Mesenchymal stem cell (in vitro differentiated cells and primary cell): ENCODE results near the gene FADS3.

ENCODE experiments used
- DNase-seq: peaks from one replicate; pipeline ENCODE4 v3.0.0-alpha.2; 2013
- H2AFZ ChIP-seq: one replicate; pipeline ENCODE4 v1.6.1; 2013; ENCODE audit warnings: low read depth, mild to moderate bottlenecking, control low read depth, inconsistent platforms, low read length, moderate library complexity
- H2AK5ac ChIP-seq: 2 replicates; pipeline ENCODE4 v1.6.1; 2013; ENCODE audit warnings: low read length, moderate library complexity, mild to moderate bottlenecking, inconsistent platforms; ENCODE audit not compliant: severe bottlenecking
- H2BK120ac ChIP-seq: one replicate; pipeline ENCODE4 v1.6.1; 2013; ENCODE audit warnings: low read depth, mild to moderate bottlenecking, inconsistent platforms, low read length, moderate library complexity
- H2BK12ac ChIP-seq, 2 experiments: one replicate each; pipeline ENCODE4 v1.6.1; 2013; ENCODE audit warnings: inconsistent platforms in 2 of 2, low read length in 2 of 2, mild to moderate bottlenecking in 2 of 2, moderate library complexity in 2 of 2, control low read depth in 1 of 2
- H2BK15ac ChIP-seq: one replicate; pipeline ENCODE4 v1.6.1; 2013; ENCODE audit warnings: mild to moderate bottlenecking, low read depth, inconsistent platforms; ENCODE audit not compliant: poor library complexity, severe bottlenecking
- H2BK5ac ChIP-seq: 2 replicates; pipeline ENCODE4 v1.6.1; 2013; ENCODE audit warnings: low read depth, mild to moderate bottlenecking, low read length, control low read depth, inconsistent platforms; ENCODE audit not compliant: poor library complexity, severe bottlenecking
- H3K14ac ChIP-seq, 2 experiments: one replicate each; pipeline ENCODE4 v1.6.1; 2013; ENCODE audit warnings: inconsistent platforms in 2 of 2, low read length in 2 of 2, control low read depth in 1 of 2, mild to moderate bottlenecking in 1 of 2, moderate library complexity in 1 of 2
- H3K18ac ChIP-seq, 2 experiments: one replicate each; pipeline ENCODE4 v1.6.1; 2013; ENCODE audit warnings: inconsistent platforms in 2 of 2, low read length in 2 of 2, control low read depth in 1 of 2, low read depth in 1 of 2, mild to moderate bottlenecking in 1 of 2
- H3K23ac ChIP-seq, 2 experiments: one replicate each; pipeline ENCODE4 v1.6.1; 2013; ENCODE audit warnings: inconsistent platforms in 2 of 2, low read length in 2 of 2, mild to moderate bottlenecking in 2 of 2, moderate library complexity in 2 of 2, control low read depth in 1 of 2
- H3K27ac ChIP-seq: 2 replicates; pipeline ENCODE4 v1.5.1; 2013; ENCODE audit warnings: mild to moderate bottlenecking, moderate library complexity, low read length, control low read depth, inconsistent platforms; ENCODE audit not compliant: poor library complexity, severe bottlenecking
- H3K27me3 ChIP-seq, 2 experiments: 2 replicates each; pipeline versions ENCODE4 v1.6.1 to v1.7.0; 2013; ENCODE audit warnings: low read length in 2 of 2, mild to moderate bottlenecking in 2 of 2, moderate library complexity in 2 of 2, control low read depth in 1 of 2, inconsistent platforms in 1 of 2; ENCODE audit not compliant: control insufficient read depth in 1 of 2, insufficient read depth in 1 of 2
- H3K36me3 ChIP-seq, 2 experiments: 2 replicates each; pipeline versions ENCODE4 v1.6.1 to v1.7.0; 2013; ENCODE audit warnings: low read length in 2 of 2, control low read depth in 1 of 2, inconsistent platforms in 1 of 2, low read depth in 1 of 2, mild to moderate bottlenecking in 1 of 2; ENCODE audit not compliant: insufficient read depth in 2 of 2, control insufficient read depth in 1 of 2
- H3K4ac ChIP-seq, 2 experiments: one replicate each; pipeline ENCODE4 v1.6.1; 2013; ENCODE audit warnings: inconsistent platforms in 2 of 2, low read length in 2 of 2, mild to moderate bottlenecking in 2 of 2, moderate library complexity in 2 of 2, control low read depth in 1 of 2, low read depth in 1 of 2
- H3K4me1 ChIP-seq: 2 replicates; pipeline ENCODE4 v1.6.1; 2013; ENCODE audit warnings: low read depth, low read length, control low read depth; ENCODE audit not compliant: control insufficient read depth, insufficient read depth
- H3K4me2 ChIP-seq: 2 replicates; pipeline ENCODE4 v1.6.1; 2013; ENCODE audit warnings: low read length, mild to moderate bottlenecking, inconsistent platforms; ENCODE audit not compliant: poor library complexity, severe bottlenecking
- H3K4me3 ChIP-seq, 2 experiments: 2 replicates each; pipeline versions ENCODE4 v1.5.1 to v1.7.0; 2013; ENCODE audit warnings: low read length in 2 of 2, mild to moderate bottlenecking in 2 of 2, control low read depth in 1 of 2, low read depth in 1 of 2; ENCODE audit not compliant: insufficient read depth in 1 of 2
- H3K79me1 ChIP-seq: replicated peaks from 2 replicates; pipeline ENCODE4 v1.6.1; 2013; ENCODE audit warnings: mild to moderate bottlenecking, control low read depth, low read length, inconsistent platforms; ENCODE audit not compliant: poor library complexity, severe bottlenecking
- H3K9ac ChIP-seq: 2 replicates; pipeline ENCODE4 v1.7.0; 2013; ENCODE audit warnings: mild to moderate bottlenecking, low read length, moderate library complexity
- H3K9me3 ChIP-seq: 2 replicates; pipeline ENCODE4 v1.7.0; 2013; ENCODE audit warnings: mild to moderate bottlenecking, low read length; ENCODE audit not compliant: control insufficient read depth
- H4K8ac ChIP-seq: one replicate; pipeline ENCODE4 v1.6.1; 2013; ENCODE audit warnings: inconsistent platforms, mild to moderate bottlenecking, low read length, moderate library complexity
- H4K91ac ChIP-seq: one replicate; pipeline ENCODE4 v1.6.1; 2013; ENCODE audit warnings: mild to moderate bottlenecking, low read length, inconsistent platforms
- WGBS: methylation state at CpG from one replicate; pipeline ENCODE4 v1.1.7; 2013; ENCODE audit warnings: mixed read lengths; 5-methylcytosine and 5-hydroxymethylcytosine counted together

FADS3 gene

GRCh38 chr11:61897387-61898246 is 6.3 kb upstream of the FADS3 start:
- Histone ChIP-seq H3K4ac (no peak overlapping the region), H3K18ac (no peak overlapping the region), H3K79me1 (no peaks in the 10 kb centered on the region), H3K36me3 (peaks cover 0 to 61% of the 10 kb centered on the region in 2 experiments), H3K27me3 (no peaks in the 10 kb centered on the region), H3K14ac (no peak overlapping the region), H3K4me1 (peaks cover 3% of the 10 kb centered on the region), H4K91ac (no peak overlapping the region), H2BK15ac (no peak overlapping the region), H3K4me2 (no peak overlapping the region), H3K9ac (peak overlapping the region; percentile 29), H3K9me3 (no peaks in the 10 kb centered on the region), H4K8ac (no peak overlapping the region), H3K27ac (no peak overlapping the region), H3K23ac (no peak overlapping the region), H2BK120ac (peak overlapping the region; percentile 9), H2AK5ac (no peak overlapping the region), H2AFZ (no peak overlapping the region), H2BK12ac (peak overlapping the region in 1 of 2 experiments; percentile 23), H2BK5ac (no peak overlapping the region), H3K4me3 (no peak overlapping the region)
- peak; percentile 68 for DNase-seq
- WGBS, result 69% methylated on average over 17 of the region's 17 CpGs

DNA sequence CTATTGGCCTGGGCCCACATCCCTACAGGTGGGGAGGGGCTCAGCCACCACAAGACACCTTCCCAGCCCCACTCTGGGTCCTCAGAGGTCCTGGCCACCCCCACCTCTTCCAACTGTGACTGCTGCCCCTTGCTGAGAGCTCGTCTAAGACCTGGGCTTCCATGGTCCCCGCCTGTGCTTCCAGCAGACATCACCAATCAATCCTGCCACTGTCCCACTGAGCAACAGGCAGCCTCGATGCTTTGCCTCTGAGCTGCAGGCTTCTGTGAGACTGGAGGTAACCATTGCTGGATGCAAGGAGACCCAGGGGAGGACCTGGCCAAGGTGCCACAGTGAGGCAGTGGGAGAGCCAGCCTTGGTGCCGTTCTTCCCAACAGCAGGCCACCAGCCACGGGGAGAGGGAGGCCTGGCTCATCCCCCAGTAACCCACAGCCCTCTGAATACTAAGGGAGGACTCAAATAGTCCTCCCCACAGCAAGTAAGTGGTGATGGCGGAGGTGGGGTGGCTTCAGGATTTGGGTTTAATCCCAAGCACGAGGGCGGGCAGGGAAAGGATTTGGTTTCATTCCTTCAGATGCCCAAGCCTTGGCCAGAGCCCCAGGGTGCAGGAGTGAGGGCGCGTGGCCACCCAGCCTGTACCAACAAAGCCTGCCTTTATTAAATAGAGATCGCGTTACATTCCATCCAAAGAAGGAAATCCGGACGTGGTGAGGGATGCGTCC is 5.5 kb upstream of the FADS3 start:
- Histone ChIP-seq H3K9me3 (no peaks in the 10 kb centered on the region), H3K79me1 (no peaks in the 10 kb centered on the region), H3K4me3 (no peak overlapping the region), H3K14ac (no peak overlapping the region), H3K23ac (no peak overlapping the region), H3K4me2 (no peak overlapping the region), H2BK12ac (peak overlapping the region in 1 of 2 experiments; percentile 23), H2AFZ (no peak overlapping the region), H3K4ac (no peak overlapping the region), H2AK5ac (no peak overlapping the region), H4K8ac (no peak overlapping the region), H3K18ac (no peak overlapping the region), H3K27ac (no peak overlapping the region), H2BK15ac (no peak overlapping the region), H3K36me3 (peaks cover 0 to 54% of the 10 kb centered on the region in 2 experiments), H3K27me3 (no peaks in the 10 kb centered on the region), H4K91ac (no peak overlapping the region), H2BK120ac (peak overlapping the region; percentile 9), H3K9ac (no peak overlapping the region), H2BK5ac (no peak overlapping the region), H3K4me1 (peaks cover 7% of the 10 kb centered on the region)
- no peak for DNase-seq
- 85% methylated on average over 15 of the region's 15 CpGs for WGBS

DNA sequence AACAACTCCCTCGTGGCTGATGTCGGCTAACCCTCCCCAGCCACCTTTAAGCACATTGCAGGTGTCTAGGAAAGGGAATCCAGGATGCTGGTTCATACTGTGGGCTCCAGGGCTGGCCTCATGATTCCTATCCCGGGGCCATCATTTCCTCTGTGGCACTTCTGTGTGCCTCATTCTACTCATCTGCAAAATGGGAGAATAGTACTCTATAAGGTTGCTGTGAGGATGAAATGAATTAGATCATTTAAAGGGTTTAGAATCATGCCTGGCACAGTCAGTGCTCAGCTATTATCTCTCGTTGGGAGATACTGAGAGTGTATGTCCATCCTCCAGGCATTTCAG is 4.3 kb upstream of the FADS3 start:
- no peaks in the 10 kb centered on the region for H3K27me3 ChIP-seq
- no peak overlapping the region for H3K4me2 ChIP-seq
- H3K9ac ChIP-seq, result no peak overlapping the region
- H3K18ac ChIP-seq, result no peak overlapping the region
- no peaks in the 10 kb centered on the region for H3K79me1 ChIP-seq
- H3K9me3 ChIP-seq, result no peaks in the 10 kb centered on the region
- no peak overlapping the region for H2AFZ ChIP-seq
- DNase-seq, result no peak
- no peak overlapping the region for H2BK5ac ChIP-seq
- H3K4me1 ChIP-seq, result peaks cover 13% of the 10 kb centered on the region
- H3K4me3 ChIP-seq, result no peak overlapping the region
- H3K14ac ChIP-seq, result no peak overlapping the region
- H2BK15ac ChIP-seq, result no peak overlapping the region
- H4K8ac ChIP-seq, result no peak overlapping the region
- peaks cover 0 to 42% of the 10 kb centered on the region in 2 experiments for H3K36me3 ChIP-seq
- no peak overlapping the region for H3K23ac ChIP-seq
- H2BK12ac ChIP-seq, result no peak overlapping the region
- no peak overlapping the region for H2BK120ac ChIP-seq
- H4K91ac ChIP-seq, result no peak overlapping the region
- no peak overlapping the region for H2AK5ac ChIP-seq
- 93% methylated on average over 4 of the region's 4 CpGs for WGBS
- no peak overlapping the region for H3K4ac ChIP-seq
- no peak overlapping the region for H3K27ac ChIP-seq

DNA sequence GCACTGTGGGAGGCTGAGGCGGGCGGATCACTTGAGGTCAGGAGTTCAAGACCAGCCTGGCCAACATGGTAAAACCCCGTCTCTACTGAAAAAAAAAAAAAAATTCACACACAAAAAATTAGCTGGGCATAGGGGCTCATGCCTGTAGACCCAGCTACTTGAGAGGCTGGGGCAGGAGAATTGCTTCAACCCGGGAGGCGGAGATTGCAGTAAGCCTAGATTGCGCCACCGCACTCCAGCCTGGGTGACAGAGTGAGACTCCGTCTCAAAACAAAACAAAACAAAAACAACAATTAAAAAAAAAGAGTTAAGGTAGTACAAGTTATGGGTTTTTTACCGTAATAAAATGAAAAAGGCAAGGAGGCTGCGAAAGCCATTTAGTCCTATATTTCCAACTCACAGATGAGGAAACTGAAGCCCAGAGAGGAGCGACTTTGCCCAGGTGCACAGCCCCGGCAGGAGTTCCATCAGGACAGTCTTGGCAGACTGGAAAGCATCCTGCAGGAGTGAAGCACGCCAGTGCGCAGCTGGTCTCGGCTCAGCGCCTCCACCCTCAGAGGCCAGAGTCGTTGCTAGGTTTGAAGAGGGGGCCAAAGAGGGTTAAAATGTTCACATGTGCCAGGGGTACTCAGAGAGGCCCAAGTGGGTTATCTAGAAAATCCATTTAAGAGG is 3.8 kb upstream of the FADS3 start:
- H3K9ac ChIP-seq, result no peak overlapping the region
- H3K4me3 ChIP-seq, result no peak overlapping the region
- no peak overlapping the region for H3K18ac ChIP-seq
- H2AFZ ChIP-seq, result no peak overlapping the region
- no peaks in the 10 kb centered on the region for H3K27me3 ChIP-seq
- H4K91ac ChIP-seq, result no peak overlapping the region
- H3K9me3 ChIP-seq, result no peaks in the 10 kb centered on the region
- 96% methylated on average over 12 of the region's 17 CpGs for WGBS
- H3K4me1 ChIP-seq, result peaks cover 18% of the 10 kb centered on the region
- peak overlapping the region; percentile 13 for H2BK15ac ChIP-seq
- no peak overlapping the region for H3K4me2 ChIP-seq
- H3K23ac ChIP-seq, result no peak overlapping the region
- no peak overlapping the region for H2AK5ac ChIP-seq
- H3K27ac ChIP-seq, result no peak overlapping the region
- peaks cover 0 to 37% of the 10 kb centered on the region in 2 experiments for H3K36me3 ChIP-seq
- no peak overlapping the region for H3K4ac ChIP-seq
- H2BK5ac ChIP-seq, result no peak overlapping the region
- H2BK120ac ChIP-seq, result no peak overlapping the region
- H4K8ac ChIP-seq, result no peak overlapping the region
- H2BK12ac ChIP-seq, result no peak overlapping the region
- DNase-seq, result no peak
- H3K14ac ChIP-seq, result no peak overlapping the region
- H3K79me1 ChIP-seq, result no peaks in the 10 kb centered on the region
